Pancreas (tissue), 10 donors: ENCODE results near the gene PMEPA1. TPM values are rescaled to one million over a fixed set of nuclear protein-coding genes. Genes with fewer than 3 reads are reported as not detected.

Experiments
- ATAC-seq, 4 donors: fragments of 200-7000 bp; cut with Tn5 transposase; one replicate each; pipeline versions ENCODE4 v1.8.0 to v1.9.1; 2020; ENCODE audit warnings: mild to moderate bottlenecking in 4 of 4, moderate library complexity in 4 of 4
- DNase-seq, 6 donors: peaks; one replicate each; pipeline ENCODE4 v3.0.0-alpha.2; 2020
- FAIRE-seq: peaks from 2 replicates; lab custom pipeline; 2012; peaks lifted over from hg19 to GRCh38; lab: Jason Lieb, UNC
- H3K27ac ChIP-seq, 4 donors: fragments of 200-600 bp; sonication (generic); 1 replicate in 3 of 4; 2 replicates in 1 of 4; pipeline versions ENCODE4 v1.5.0 to v1.8.0; 2020
- H3K27me3 ChIP-seq, 4 donors: fragments of 200-600 bp; one replicate each; pipeline ENCODE4 v1.8.0; 2021
- H3K36me3 ChIP-seq, 3 donors: fragments of 200-600 bp; sonication (generic) in 1 of 3; one replicate each; pipeline versions ENCODE4 v1.5.0 to v1.8.0; 2020 to 2021
- H3K4me1 ChIP-seq, 3 donors: fragments of 200-600 bp; one replicate each; pipeline ENCODE4 v1.8.0; 2021
- H3K4me3 ChIP-seq, 4 donors: fragments of 200-600 bp; sonication (generic) in 2 of 4; one replicate each; pipeline versions ENCODE4 v1.5.0 to v1.8.0; 2020 to 2021
- H3K9me3 ChIP-seq, 4 donors: fragments of 200-600 bp; one replicate each; pipeline ENCODE4 v1.8.0; 2021
- WGBS, 2 donors: extraction: QIAGEN DNeasy Blood & Tissue Kit; methylation state at CpG; one replicate each; pipeline ENCODE4 v1.1.7; 2013; 5-methylcytosine and 5-hydroxymethylcytosine counted together
- intact Hi-C, 3 donors: fragments of 100-400 bp; cut with DNase I; formaldehyde crosslinking; loops; one replicate each; pipeline versions ENCODE4 v1.11.1 to v1.14.2; 2022
- polyA plus RNA-seq, 2 donors: library from polyadenylated mRNA; stranded (reverse); fragments of 200-250 nt; gene quantifications; one replicate each; pipeline ENCODE4 v1.2.3, GENCODE V29; 2013
- total RNA-seq, 6 donors: library from RNA; stranded (reverse); fragmentation: NEBNext Ultra II Directional in 4 of 6; extraction: Animal tissue kit (Norgen Biotek cat#: 25700) in 4 of 6; gene quantifications; one replicate each; pipeline versions ENCODE4 v1.2.1 to v1.2.4, GENCODE V29; 2021 to 2023
- TF ChIP-seq, protein P1 (sequence below), 4 donors: fragments of 200-600 bp; sonication (generic) in 3 of 4; IDR thresholded peaks; one replicate each; pipeline versions ENCODE4 v1.5.0 to v1.8.0; 2021; ENCODE audit warnings: antibody characterized with exemption in 4 of 4
- donor health status: healthy with polysubstance abuse.
- donor health status: DM: no; HTN: no; CAD: no; lungs with moderate emphysema.
- donor health status: DM: no; HTN: no; CAD: no.
- donor health status: control.
- donor health status: control.
- donor health status: Bipolar disorder and iron deficiency.
- donor health status: DM: yes; HTN: yes; CAD: no.
- donor health status: DM: no; HTN: no; CAD: no.
- donor health status: DM: no; HTN: no; CAD: no.
- donor health status: DM: yes; HTN: yes; CAD: no.

Gene PMEPA1
- total and polyA plus RNA-seq, 8 donors, result 24.8 to 98.2 (median 33.6) TPM

DNA sequence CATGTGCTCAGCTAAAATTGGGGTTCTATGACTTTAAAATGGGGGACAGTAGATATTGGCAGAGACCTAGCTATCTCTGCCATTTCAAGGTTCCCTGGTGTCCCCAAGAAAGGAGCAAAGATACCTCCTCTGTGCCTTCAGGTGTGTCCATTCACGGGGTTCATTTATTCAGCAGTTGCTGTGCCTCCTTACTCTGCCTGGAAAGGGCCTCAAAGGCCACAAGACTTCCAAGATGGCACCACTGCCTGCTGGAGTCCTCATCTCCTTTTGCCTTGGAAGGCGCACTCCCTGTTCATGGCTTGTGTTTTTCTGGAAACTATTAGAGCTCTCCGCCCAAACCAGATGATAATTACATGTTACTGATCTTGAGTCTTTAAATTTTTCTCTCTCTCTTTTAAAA is 85.7 kb downstream of the PMEPA1 start:
- peak in 1 of 6 donors; percentile 1 for DNase-seq
- TF ChIP-seq, protein P1, sequence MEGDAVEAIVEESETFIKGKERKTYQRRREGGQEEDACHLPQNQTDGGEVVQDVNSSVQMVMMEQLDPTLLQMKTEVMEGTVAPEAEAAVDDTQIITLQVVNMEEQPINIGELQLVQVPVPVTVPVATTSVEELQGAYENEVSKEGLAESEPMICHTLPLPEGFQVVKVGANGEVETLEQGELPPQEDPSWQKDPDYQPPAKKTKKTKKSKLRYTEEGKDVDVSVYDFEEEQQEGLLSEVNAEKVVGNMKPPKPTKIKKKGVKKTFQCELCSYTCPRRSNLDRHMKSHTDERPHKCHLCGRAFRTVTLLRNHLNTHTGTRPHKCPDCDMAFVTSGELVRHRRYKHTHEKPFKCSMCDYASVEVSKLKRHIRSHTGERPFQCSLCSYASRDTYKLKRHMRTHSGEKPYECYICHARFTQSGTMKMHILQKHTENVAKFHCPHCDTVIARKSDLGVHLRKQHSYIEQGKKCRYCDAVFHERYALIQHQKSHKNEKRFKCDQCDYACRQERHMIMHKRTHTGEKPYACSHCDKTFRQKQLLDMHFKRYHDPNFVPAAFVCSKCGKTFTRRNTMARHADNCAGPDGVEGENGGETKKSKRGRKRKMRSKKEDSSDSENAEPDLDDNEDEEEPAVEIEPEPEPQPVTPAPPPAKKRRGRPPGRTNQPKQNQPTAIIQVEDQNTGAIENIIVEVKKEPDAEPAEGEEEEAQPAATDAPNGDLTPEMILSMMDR (IDR thresholded peaks at IDR 0.05), result no peak
- intact Hi-C loops, result loop anchor here in 1 of 3 donors (10.0 kb wide), 1 partner anchor 561 kb away; no protein-coding TSS in a partner anchor
- H3K9me3 ChIP-seq, result no peaks in the 10 kb centered on the region
- no peak for ATAC-seq
- no peaks in the 10 kb centered on the region for H3K27me3 ChIP-seq
- WGBS, 2 donors, result 77 to 91% methylated on average over 3 of the region's 3 CpGs
- FAIRE-seq, result no peak
- no peak overlapping the region for H3K27ac ChIP-seq
- no peaks in the 10 kb centered on the region for H3K36me3 ChIP-seq
- no peak overlapping the region for H3K4me3 ChIP-seq
- no peaks in the 10 kb centered on the region for H3K4me1 ChIP-seq

DNA sequence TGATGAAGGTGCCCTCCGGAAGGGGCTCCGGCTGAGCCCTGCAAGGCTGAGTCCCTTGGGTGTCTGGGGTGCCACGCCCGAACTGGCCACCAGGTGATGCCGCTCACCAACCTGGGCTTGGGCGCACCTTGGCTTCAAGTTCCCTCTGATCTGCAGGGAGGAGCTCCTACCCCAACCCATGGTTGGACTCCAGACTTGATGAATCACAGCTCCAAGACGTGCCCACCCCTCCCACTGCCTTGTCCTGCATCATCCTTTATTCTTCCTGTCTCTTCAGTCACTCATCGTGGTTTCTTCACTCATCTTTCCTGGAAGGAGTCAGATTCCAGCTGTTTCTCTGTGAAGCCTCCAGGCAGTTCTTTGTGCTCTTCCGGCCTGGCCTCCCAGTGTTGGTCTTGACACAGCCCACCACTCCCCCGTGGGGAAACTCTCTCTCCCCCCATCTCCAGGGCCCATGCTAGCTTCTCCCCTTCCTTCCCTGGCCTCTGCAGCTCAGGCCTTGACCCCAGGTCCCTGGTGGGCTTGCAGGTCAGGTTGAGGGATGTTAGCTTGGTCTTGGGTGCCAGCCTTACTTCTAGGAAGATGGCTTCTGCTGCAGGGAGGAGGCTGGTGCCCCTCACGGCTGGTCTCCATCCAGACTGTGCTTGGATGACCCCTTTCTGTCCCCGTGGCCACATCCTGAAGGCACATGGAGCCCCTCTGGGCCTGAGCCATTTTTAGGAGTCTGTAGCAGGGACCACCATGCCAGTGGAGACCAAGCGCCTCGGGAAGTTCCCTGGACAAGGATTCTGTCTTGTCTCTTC is 87.0 kb downstream of the PMEPA1 start:
- DNase-seq (peak in 5 of 6 donors; percentile 27 to 84 (median 62)), ATAC-seq (peak; percentile 58 to 86 (median 76)), FAIRE-seq (no peak)
- TF ChIP-seq, protein P1 (IDR thresholded peaks at IDR 0.05), result peak; percentile 46 to 74 (median 67)
- Histone ChIP-seq H3K36me3 (no peaks in the 10 kb centered on the region), H3K9me3 (no peaks in the 10 kb centered on the region), H3K27ac (no peak overlapping the region), H3K4me1 (no peaks in the 10 kb centered on the region), H3K27me3 (no peaks in the 10 kb centered on the region), H3K4me3 (no peak overlapping the region)
- WGBS, 2 donors, result 39 to 49% methylated on average over 14 of the region's 14 CpGs
- intact Hi-C loops, result loop anchor here in 1 of 3 donors (10.0 kb wide), 1 partner anchor 562 kb away; no protein-coding TSS in a partner anchor

DNA sequence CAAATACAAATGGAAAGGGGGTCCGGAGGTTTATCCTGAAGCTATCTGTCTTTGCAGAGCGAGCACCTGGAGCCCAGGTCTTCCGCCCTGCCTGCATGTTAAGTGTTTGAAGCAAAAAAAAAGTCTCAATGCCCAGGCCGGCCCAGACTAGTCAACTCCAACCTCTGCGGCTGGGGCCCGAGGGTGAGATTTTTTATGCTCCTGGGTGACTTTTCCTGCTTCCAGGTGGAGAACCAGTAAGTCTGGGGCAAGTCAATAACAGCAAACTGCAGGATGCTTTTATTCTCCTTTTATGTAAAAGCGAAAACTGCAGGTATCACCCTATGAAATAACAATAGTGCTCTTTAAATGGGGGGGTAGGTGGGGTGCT is 87.6 kb downstream of the PMEPA1 start:
- intact Hi-C loops, result loop anchor here in 1 of 3 donors (10.0 kb wide), 1 partner anchor 563 kb away; no protein-coding TSS in a partner anchor
- Histone ChIP-seq H3K4me1 (no peaks in the 10 kb centered on the region), H3K27ac (no peak overlapping the region), H3K4me3 (no peak overlapping the region), H3K36me3 (no peaks in the 10 kb centered on the region), H3K27me3 (no peaks in the 10 kb centered on the region), H3K9me3 (no peaks in the 10 kb centered on the region)
- WGBS, 2 donors, result 47 to 56% methylated on average over 7 of the region's 7 CpGs
- ATAC-seq, result no peak
- TF ChIP-seq, protein P1 (IDR thresholded peaks at IDR 0.05), result no peak
- no peak for DNase-seq
- FAIRE-seq, result no peak

DNA sequence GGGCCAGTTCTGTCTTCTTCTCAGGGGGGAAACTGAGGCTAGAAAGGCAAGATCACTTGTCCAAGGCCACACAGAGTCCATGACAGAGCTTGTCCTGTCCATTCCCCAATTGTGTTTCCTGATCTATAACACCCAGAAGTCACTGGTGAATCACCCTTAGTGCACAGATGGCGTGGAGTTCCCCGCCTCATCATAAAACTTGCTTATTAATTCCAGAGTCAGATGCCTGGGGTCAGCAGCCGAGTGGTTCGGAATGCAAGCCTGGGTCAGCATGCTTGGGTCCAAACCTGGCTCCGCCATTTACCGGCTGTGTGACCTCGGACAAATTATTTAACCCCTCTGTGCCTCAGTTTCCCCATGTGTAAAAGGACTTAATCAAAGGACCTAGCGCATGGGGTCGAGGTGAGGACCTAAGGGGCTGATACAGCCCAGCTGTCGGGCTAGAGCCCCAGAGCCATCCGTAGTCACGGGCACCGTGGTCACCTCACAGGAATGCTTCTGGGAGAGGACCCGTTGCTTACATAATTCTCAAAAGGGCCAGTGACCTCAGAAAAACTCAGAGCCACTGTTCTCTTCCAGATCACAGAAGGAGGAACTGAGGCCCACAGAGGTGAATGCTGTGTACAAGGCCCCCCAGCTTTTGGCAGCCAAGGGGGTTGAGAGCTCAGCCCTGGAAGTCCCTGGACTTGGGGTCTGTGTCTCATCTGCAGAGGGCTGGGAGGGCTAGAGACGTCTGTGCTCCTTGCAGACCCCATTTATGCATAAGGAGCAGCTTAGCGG is 88.2 kb downstream of the PMEPA1 start:
- H3K4me1 ChIP-seq, result no peaks in the 10 kb centered on the region
- FAIRE-seq, result no peak
- TF ChIP-seq, protein P1 (IDR thresholded peaks at IDR 0.05), result no peak
- DNase-seq, result peak in 1 of 6 donors; percentile 4
- no peak for ATAC-seq
- H3K27me3 ChIP-seq, result no peaks in the 10 kb centered on the region
- no peaks in the 10 kb centered on the region for H3K36me3 ChIP-seq
- intact Hi-C loops, result loop anchor here in 1 of 3 donors (10.0 kb wide), 1 partner anchor 563 kb away; no protein-coding TSS in a partner anchor
- no peaks in the 10 kb centered on the region for H3K9me3 ChIP-seq
- WGBS, 2 donors, result 59 to 69% methylated on average over 16 of the region's 16 CpGs
- no peak overlapping the region for H3K4me3 ChIP-seq
- no peak overlapping the region for H3K27ac ChIP-seq
